Activated naive CD8-positive, alpha-beta T cell treated with anti-CD3 and anti-CD28 coated beads, Interleukin-2, amount 50 U/mL, for 24 hours (primary cell): ENCODE data around the gene CDC42BPB.
A peak's percentile ranks its signal among the peaks of the same experiment; 100 is the strongest.

Source experiments
- ATAC-seq: fragments of 150-1000 bp; cut with Tn5 transposase; one replicate; pipeline ENCODE4 v1.10.0; 2021
- DNase-seq: peaks from one replicate; pipeline ENCODE4 v3.0.0; 2021
- H3K27ac Mint-ChIP-seq: one replicate; pipeline ENCODE4 v1.8.0; 2021; ENCODE audit warnings: mild to moderate bottlenecking, mixed read lengths
- H3K27me3 Mint-ChIP-seq: one replicate; pipeline ENCODE4 v1.8.0; 2021; ENCODE audit warnings: mixed read lengths
- H3K36me3 Mint-ChIP-seq: one replicate; pipeline ENCODE4 v1.8.0; 2021; ENCODE audit warnings: low read depth, mixed read lengths
- H3K4me1 Mint-ChIP-seq: one replicate; pipeline ENCODE4 v1.8.0; 2021; ENCODE audit warnings: mixed read lengths
- H3K4me3 Mint-ChIP-seq: one replicate; pipeline ENCODE4 v1.8.0; 2021; ENCODE audit warnings: mild to moderate bottlenecking, moderate library complexity, mixed read lengths
- H3K9me3 Mint-ChIP-seq: one replicate; pipeline ENCODE4 v1.8.0; 2021; ENCODE audit warnings: mixed read lengths

CDC42BPB gene

DNA sequence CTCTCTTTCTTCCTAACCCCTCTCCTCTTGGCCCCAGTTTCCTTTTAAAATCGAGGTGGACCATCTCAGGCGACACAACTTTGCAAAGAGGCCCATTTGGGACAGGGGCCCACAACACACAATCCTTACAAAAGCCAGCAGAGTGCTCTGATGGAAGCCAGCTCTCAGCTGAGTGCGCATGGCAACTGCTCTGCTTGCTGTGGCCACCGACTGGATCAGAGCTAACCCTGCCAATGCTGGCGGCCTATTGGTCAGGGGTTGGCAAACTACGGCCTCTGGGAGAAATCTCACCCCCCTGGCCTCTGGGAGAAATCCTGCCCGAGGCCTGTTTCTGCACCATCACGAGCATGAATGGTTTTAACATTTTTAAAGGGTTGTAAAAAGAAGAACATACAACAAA lies 79.9 kb downstream of the CDC42BPB start:
- no peaks in the 10 kb centered on the region for H3K27me3 Mint-ChIP-seq
- no peak overlapping the region for H3K27ac Mint-ChIP-seq
- ATAC-seq: no peak
- DNase-seq: no peak
- H3K36me3 Mint-ChIP-seq: no peaks in the 10 kb centered on the region
- no peaks in the 10 kb centered on the region for H3K9me3 Mint-ChIP-seq
- H3K4me3 Mint-ChIP-seq: no peak overlapping the region
- peaks cover 6% of the 10 kb centered on the region for H3K4me1 Mint-ChIP-seq

DNA sequence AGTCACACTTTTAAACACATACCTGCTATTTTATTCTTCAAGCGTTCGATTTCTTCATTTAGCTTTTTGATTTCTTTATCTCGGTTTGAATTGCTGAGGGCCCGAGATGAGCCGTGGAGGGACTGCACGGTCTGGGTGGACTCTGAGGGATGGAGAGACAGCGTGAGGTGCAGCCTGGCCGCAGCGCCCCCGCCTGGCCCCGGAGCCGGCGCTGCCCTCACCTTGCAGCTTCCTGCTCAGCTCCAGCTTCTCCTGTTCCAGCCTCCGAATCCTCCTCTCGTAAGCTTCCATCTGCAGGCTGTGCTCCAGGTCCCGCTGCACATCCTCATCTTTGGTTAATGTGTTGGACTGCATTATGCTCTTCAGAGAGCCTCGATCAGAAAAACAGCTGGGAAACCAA lies 81.7 kb downstream of the CDC42BPB start:
- peaks cover 6% of the 10 kb centered on the region for H3K4me1 Mint-ChIP-seq
- ATAC-seq (no peak), DNase-seq (no peak)
- H3K27ac Mint-ChIP-seq: no peak overlapping the region
- no peaks in the 10 kb centered on the region for H3K9me3 Mint-ChIP-seq
- no peak overlapping the region for H3K4me3 Mint-ChIP-seq
- H3K27me3 Mint-ChIP-seq: no peaks in the 10 kb centered on the region
- no peaks in the 10 kb centered on the region for H3K36me3 Mint-ChIP-seq

DNA sequence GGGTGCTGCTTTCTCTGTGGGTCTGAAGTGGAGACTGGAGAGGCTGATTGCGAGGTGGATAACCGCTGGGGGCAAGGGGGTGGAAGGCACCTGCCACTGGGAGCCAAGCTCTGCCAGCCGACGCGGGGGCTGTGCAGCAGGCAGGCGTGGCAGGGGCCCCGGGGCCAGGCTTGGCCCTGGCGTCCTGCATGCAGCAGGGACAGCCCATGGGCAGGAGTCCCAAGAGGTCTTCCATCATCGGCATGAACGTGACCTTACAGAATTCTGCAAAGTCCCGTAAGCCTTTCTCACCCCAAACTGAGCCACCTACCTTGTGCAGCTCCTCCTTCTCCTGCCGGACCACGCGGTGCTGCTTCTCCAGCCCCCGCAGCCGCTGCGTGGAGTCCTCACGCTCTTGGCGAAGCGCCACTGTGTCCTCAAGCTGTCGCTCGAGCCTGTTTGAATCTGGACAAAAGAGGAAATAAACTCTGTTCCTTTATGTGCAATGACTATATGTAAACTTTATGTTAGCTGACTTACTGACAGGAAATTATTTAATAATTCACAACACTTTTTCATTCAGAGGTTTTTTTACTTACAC lies 83.6 kb downstream of the CDC42BPB start:
- no peaks in the 10 kb centered on the region for H3K27me3 Mint-ChIP-seq
- ATAC-seq (no peak), DNase-seq (no peak)
- no peaks in the 10 kb centered on the region for H3K4me1 Mint-ChIP-seq
- no peak overlapping the region for H3K27ac Mint-ChIP-seq
- no peaks in the 10 kb centered on the region for H3K36me3 Mint-ChIP-seq
- no peaks in the 10 kb centered on the region for H3K9me3 Mint-ChIP-seq
- H3K4me3 Mint-ChIP-seq: no peak overlapping the region

DNA sequence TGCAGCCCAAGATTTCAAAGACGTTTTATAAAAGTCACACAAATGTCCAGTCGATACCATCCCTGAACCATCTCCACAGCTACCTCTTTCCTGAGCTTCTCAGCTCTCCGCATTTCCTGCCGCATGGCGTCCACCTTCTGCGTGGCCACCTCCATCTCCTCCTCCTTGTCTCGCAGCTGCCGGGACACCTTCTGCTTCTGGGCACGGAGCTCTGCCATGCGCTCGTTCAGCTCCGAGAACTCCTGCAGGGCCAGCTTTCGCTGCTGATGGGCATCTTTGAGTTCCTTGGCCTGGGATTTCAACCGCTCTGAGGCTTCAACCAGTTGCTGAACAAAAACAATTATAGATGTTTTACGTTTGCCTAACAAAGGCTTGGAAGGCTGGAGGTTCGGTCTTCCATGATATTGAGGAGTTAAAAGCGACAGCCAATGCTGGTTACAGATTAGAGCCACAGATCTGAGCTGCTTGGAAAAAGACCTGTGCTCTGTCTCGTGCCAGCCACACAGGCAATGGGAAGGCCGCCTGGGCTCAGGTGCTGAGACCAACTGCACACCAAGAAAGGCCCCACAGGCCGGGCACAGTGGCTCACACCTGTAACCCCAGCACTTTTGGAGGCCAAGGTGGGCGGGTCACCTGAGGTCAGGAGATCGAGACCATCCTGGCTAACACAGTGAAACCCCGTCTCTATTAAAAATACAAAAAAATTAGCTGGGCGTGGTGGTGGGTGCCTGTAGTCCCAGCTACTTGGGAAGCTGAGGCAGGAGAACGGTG lies 85.3 kb downstream of the CDC42BPB start:
- H3K4me3 Mint-ChIP-seq: no peak overlapping the region
- H3K4me1 Mint-ChIP-seq: no peaks in the 10 kb centered on the region
- no peaks in the 10 kb centered on the region for H3K36me3 Mint-ChIP-seq
- DNase-seq (no peak), ATAC-seq (no peak)
- H3K9me3 Mint-ChIP-seq: no peaks in the 10 kb centered on the region
- peak overlapping the region; percentile 40 for H3K27ac Mint-ChIP-seq
- H3K27me3 Mint-ChIP-seq: no peaks in the 10 kb centered on the region

DNA sequence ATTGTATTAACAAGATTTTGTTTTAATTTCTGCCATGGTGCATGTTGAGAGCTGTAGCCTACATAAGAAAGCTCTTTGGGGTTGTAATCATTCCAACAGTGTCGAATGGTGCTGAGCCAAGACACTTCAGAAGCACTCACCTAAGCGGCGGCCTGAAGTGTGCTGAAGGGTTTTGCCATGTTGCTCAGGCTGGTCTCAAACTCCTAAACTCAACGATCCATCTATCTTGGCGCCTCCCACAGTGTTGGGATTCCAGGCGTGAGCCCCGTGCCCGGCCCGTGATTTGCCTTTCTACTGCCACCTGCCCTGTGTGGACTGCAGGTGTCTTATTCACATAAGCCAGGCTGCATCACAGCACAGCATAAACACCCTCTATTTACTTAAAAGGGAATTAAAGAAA lies 86.0 kb downstream of the CDC42BPB start:
- no peaks in the 10 kb centered on the region for H3K9me3 Mint-ChIP-seq
- DNase-seq: no peak
- H3K27ac Mint-ChIP-seq: no peak overlapping the region
- H3K36me3 Mint-ChIP-seq: no peaks in the 10 kb centered on the region
- no peaks in the 10 kb centered on the region for H3K4me1 Mint-ChIP-seq
- ATAC-seq: no peak
- H3K4me3 Mint-ChIP-seq: no peak overlapping the region
- H3K27me3 Mint-ChIP-seq: no peaks in the 10 kb centered on the region

DNA sequence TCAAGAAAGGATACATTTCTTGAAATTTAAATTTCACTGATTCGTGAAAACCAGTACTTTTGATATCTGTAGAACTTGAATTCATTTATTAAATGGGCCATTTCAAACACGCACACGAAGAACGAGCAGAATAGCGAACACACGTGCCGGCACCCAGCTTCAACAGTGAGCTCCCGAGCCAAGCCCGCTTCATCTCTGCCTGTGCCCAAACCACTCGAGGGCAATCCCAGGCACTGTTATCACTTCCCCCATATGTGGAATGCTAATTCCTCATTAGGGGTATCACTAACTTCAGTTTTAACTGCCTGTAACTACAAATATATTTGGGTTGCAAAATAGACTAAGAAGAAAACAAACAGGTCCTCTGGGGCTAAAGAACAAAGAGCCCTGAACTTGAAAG lies 86.9 kb downstream of the CDC42BPB start:
- H3K9me3 Mint-ChIP-seq: no peaks in the 10 kb centered on the region
- no peak overlapping the region for H3K4me3 Mint-ChIP-seq
- no peaks in the 10 kb centered on the region for H3K36me3 Mint-ChIP-seq
- H3K27me3 Mint-ChIP-seq: no peaks in the 10 kb centered on the region
- H3K27ac Mint-ChIP-seq: no peak overlapping the region
- DNase-seq (no peak), ATAC-seq (no peak)
- H3K4me1 Mint-ChIP-seq: no peaks in the 10 kb centered on the region

DNA sequence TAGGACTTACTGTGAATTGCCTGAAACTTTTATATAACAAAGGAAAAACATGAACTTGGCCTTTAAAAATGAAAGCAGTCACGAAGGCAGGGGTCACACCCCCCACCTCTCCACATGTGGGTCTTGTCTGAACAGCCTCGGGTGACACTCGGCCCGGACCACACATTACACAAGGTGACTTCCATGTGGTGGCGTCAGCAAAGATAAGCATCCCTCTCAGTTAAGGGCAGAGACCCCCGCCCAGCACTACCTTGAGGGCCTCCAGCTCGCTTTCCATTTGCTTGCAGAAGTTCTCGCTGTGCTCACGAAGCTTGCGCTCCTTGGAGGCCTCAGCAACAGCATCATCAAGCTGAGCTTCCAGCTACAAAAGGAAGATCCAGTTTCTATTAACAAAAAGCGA lies 87.4 kb downstream of the CDC42BPB start:
- no peaks in the 10 kb centered on the region for H3K36me3 Mint-ChIP-seq

DNA sequence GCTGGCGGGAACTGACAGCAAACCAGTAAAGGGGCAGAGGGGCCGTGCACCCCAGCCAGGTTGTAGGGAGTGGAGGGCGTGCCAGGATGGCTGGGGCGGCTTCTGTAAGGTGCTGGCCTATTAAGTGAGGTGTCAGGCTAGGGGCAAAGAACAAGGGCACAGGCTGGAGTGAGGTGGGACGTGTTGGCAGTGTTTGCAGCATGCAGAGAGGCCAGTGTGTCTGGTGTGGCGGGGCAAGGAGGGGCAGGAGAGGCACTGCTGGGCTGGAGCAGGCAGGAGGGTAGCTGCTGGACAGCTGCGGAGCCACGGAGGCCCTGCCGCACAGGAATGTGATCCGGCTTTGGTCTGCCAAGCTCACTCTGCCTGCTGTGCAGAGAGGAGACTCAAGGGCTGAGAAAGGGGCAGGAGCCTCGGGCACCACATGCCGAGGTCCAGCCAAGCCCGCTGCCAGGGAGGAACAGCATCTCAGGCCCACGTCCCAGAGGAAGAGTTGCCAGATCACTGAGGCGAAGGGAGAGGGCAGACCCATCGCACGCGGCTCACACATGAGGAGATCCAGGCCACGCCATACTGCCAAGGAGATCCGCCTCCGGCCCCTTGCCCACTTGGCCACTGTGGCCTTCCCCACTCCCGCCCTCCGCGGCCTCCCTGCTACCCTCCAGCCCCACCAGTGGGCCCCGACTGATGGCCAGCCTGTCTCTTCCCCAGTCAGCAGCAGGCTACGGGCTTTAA lies 88.1 kb downstream of the CDC42BPB start:
- Mint-ChIP-seq H3K36me3 (no peaks in the 10 kb centered on the region), H3K9me3 (no peaks in the 10 kb centered on the region), H3K27ac (no peak overlapping the region), H3K4me1 (no peaks in the 10 kb centered on the region), H3K27me3 (no peaks in the 10 kb centered on the region), H3K4me3 (no peak overlapping the region)
- DNase-seq (no peak), ATAC-seq (no peak)

More for the DNA sequence above, 87.4 kb downstream of the CDC42BPB start:
- Mint-ChIP-seq H3K4me1 (no peaks in the 10 kb centered on the region), H3K9me3 (no peaks in the 10 kb centered on the region), H3K27me3 (no peaks in the 10 kb centered on the region), H3K4me3 (no peak overlapping the region), H3K27ac (no peak overlapping the region)
- DNase-seq (no peak), ATAC-seq (no peak)

DNA sequence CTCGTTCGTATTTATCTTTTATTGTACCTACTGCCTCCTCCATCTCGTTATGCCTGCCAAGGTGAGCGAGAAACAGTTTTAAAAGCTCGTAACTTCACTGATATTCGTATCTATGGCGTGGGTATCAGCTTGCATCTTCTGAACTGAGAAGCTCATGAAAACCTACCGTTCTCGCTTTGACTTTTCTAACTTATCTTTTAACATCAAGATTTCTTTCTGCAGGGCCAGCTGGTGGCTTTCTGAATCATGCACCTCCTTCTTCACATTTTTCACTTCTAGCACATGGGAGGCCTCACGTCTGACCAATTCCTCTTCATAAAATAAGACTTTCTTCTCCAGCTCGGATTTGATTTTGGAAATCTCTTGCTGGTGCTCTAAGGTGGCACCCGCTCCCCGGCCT lies 89.0 kb downstream of the CDC42BPB start:
- ATAC-seq: no peak
- Mint-ChIP-seq H3K27me3 (no peaks in the 10 kb centered on the region), H3K9me3 (no peaks in the 10 kb centered on the region), H3K36me3 (no peaks in the 10 kb centered on the region), H3K4me1 (no peaks in the 10 kb centered on the region), H3K27ac (no peak overlapping the region), H3K4me3 (no peak overlapping the region)
- no peak for DNase-seq

DNA sequence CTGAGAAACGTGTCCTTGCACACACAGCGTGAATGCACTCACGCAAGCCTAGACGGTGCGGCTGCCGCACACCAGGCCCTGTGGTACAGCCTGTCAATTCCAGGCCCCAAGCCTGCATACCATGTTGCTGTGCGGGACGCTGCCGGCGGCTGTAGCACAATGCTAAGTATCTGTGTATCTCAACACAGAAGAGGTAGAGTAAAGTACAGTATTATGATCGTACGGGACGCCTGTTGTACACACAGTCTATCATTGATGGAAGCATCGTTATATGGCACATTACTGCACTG lies 89.9 kb downstream of the CDC42BPB start:
- DNase-seq: no peak
- no peak overlapping the region for H3K27ac Mint-ChIP-seq
- H3K36me3 Mint-ChIP-seq: no peaks in the 10 kb centered on the region
- no peaks in the 10 kb centered on the region for H3K27me3 Mint-ChIP-seq
- no peaks in the 10 kb centered on the region for H3K9me3 Mint-ChIP-seq
- ATAC-seq: no peak
- no peaks in the 10 kb centered on the region for H3K4me1 Mint-ChIP-seq
- H3K4me3 Mint-ChIP-seq: no peak overlapping the region

DNA sequence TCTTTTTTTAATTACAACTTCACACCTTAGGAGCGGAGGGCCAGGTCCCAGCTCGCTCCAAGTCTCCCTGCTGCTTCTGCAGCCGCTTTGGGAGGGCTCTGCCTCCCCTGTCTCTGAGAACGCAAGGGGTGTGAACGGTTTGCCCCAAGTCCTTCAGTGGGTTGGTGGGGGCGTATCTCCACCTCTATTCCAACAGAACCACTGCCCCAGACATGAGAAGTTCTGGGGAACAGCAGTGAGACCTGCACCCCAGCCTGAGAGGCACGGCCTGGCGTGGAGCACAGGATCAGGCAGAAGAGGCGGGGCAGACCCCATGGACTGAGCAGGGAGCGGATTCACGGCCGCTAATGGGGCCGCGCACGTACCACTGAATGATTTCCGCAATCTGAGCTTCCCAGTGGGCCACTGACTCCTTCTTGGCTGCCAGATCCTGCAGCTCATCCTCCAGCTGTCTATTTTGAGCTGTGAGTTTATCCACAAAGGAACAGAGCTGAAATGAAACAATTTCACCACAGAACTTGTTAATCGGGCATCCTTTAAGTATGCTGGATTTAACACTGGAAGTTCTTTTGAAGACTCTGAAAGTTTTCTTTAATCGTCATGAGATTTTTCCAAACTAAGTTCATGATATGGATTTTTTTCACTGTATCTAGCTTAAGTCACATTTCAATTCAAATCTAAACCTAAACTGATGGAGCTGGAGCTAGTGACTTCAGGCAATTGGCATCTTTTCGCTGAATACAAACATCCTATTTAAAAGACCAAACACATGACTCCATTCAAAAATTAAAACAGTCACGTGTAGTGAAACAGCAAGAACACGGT lies 90.5 kb downstream of the CDC42BPB start:
- H3K9me3 Mint-ChIP-seq: no peaks in the 10 kb centered on the region
- no peak overlapping the region for H3K27ac Mint-ChIP-seq
- no peaks in the 10 kb centered on the region for H3K36me3 Mint-ChIP-seq
- DNase-seq (no peak), ATAC-seq (no peak)
- H3K4me3 Mint-ChIP-seq: no peak overlapping the region
- no peaks in the 10 kb centered on the region for H3K27me3 Mint-ChIP-seq
- H3K4me1 Mint-ChIP-seq: no peaks in the 10 kb centered on the region

DNA sequence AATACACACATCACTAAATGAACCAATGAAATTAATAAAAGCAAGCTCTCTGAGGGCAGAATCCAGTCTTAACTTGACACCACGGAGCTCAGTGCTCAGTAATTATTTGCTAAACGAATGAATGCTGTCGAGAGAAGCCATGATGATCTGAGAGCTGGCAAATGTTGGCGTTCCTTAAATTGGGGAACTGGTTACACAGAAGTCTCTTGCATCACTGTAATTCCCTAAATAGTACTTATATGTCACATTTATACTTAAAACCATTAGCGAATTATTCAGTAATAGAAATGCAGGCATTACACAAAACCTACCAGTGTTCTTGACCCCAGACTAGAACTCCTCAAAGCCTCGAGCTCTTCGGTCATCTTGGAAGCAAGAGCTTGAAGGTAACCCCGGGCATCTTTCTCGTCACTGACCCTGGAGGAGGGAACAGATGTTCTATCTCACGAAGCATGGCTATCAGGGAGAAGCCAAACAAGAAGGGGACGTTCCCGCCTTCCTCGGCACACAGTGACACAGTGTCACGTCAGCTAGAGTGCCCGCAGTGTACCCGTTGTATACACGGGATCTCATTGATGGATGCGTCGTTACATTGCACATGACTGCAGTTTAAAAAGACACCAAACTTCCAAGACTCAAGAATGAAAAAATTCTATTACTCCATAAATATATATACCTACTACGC lies 91.2 kb downstream of the CDC42BPB start:
- H3K9me3 Mint-ChIP-seq: no peaks in the 10 kb centered on the region
- no peak for DNase-seq
- H3K4me1 Mint-ChIP-seq: no peaks in the 10 kb centered on the region
- no peak overlapping the region for H3K4me3 Mint-ChIP-seq
- H3K36me3 Mint-ChIP-seq: no peaks in the 10 kb centered on the region
- ATAC-seq: no peak
- no peak overlapping the region for H3K27ac Mint-ChIP-seq
- no peaks in the 10 kb centered on the region for H3K27me3 Mint-ChIP-seq

DNA sequence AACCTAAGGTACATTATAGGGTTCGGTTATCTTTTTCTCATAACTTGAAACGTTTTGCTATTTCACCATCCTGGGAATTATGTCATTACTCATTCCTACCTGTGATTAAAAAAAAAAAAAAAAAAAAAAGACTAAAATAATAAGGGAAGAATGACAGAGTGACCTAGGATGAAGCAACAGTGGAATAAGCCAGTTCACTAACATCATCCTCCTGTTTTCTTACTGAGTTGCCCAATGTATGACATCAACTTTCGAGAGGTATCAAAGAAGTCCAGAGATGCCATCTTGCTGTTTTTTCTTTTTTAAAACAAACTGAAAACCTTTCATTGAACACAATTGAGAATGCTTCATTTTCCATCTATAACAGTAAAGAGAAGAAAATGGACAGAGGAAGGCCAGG lies 92.1 kb downstream of the CDC42BPB start:
- H3K36me3 Mint-ChIP-seq: no peaks in the 10 kb centered on the region
- ATAC-seq (no peak), DNase-seq (no peak)
- H3K27me3 Mint-ChIP-seq: no peaks in the 10 kb centered on the region
- no peaks in the 10 kb centered on the region for H3K4me1 Mint-ChIP-seq
- H3K9me3 Mint-ChIP-seq: no peaks in the 10 kb centered on the region
- no peak overlapping the region for H3K4me3 Mint-ChIP-seq
- H3K27ac Mint-ChIP-seq: no peak overlapping the region

DNA sequence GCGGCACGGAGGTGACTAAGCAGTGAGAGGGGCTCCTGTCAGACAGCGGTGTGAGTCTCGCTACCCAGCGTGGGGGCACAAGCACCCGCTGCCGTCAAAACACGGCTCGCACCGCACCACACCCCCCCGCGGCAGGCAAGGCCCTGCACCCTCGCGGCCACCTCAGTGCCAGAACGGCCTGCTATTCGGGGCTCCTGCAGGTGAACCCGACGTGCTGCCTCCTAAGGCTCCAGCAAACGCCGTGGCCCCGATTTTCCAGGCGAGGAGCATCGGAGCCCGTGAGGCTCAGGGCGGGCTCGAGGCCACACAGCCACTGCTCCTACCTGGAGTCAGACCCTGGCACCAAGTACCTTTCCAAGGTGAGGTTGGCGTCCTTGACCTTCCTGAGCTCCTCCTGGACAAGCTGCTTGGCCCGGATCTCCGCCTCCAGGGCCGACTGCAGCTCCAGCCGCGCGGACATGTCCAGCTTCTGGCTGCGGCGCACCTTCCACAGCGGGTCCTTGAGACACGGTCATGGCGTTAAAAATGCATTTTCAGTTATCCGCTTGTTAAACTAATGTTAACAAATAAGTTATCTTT lies 93.1 kb downstream of the CDC42BPB start:
- Mint-ChIP-seq H3K4me3 (no peak overlapping the region), H3K27ac (no peak overlapping the region), H3K9me3 (no peaks in the 10 kb centered on the region), H3K27me3 (no peaks in the 10 kb centered on the region), H3K4me1 (no peaks in the 10 kb centered on the region), H3K36me3 (peaks cover 3% of the 10 kb centered on the region)
- no peak for ATAC-seq
- DNase-seq: no peak
